HEK293 (cell line): Measurements from ENCODE around the gene RPL10A.

ENCODE experiments used
- IKZF3 ChIP-seq: fragments of 450-650 bp; IDR thresholded peaks from 2 replicates; pipeline ENCODE4 v1.5.0; 2018; ENCODE audit warnings: missing biosample characterization, mild to moderate bottlenecking, missing genetic modification characterization, moderate library complexity
- TSHZ1 ChIP-seq: fragments of 450-650 bp; formaldehyde crosslinking; IDR thresholded peaks from 2 replicates; pipeline ENCODE4 v1.5.1; 2016; ENCODE audit warnings: missing biosample characterization, missing genetic modification characterization, borderline replicate concordance
- ZNF132 ChIP-seq: fragments of 450-650 bp; formaldehyde crosslinking; IDR thresholded peaks from 2 replicates; pipeline ENCODE4 v1.5.1; 2017; ENCODE audit warnings: missing biosample characterization, missing genetic modification characterization, borderline replicate concordance
- ZNF16 ChIP-seq: fragments of 450-650 bp; formaldehyde crosslinking; IDR thresholded peaks from 2 replicates; pipeline ENCODE4 v1.5.1; 2016; ENCODE audit warnings: low read depth, missing biosample characterization, missing genetic modification characterization
- ZNF324 ChIP-seq: fragments of 450-650 bp; formaldehyde crosslinking; IDR thresholded peaks from 2 replicates; pipeline ENCODE4 v1.5.1; 2016; ENCODE audit warnings: missing biosample characterization, missing genetic modification characterization
- ZNF776 ChIP-seq: fragments of 450-650 bp; formaldehyde crosslinking; IDR thresholded peaks from 2 replicates; pipeline ENCODE4 v1.5.0; 2017; ENCODE audit warnings: missing biosample characterization, missing genetic modification characterization, borderline replicate concordance
- ZSCAN16 ChIP-seq: fragments of 450-650 bp; formaldehyde crosslinking; IDR thresholded peaks from 2 replicates; pipeline ENCODE4 v1.5.1; 2016; ENCODE audit warnings: missing biosample characterization, missing genetic modification characterization
- TF ChIP-seq, protein P1 (sequence below): fragments of 450-650 bp; formaldehyde crosslinking; IDR thresholded peaks from 2 replicates; pipeline ENCODE4 v1.5.1; 2016; ENCODE audit warnings: missing biosample characterization, missing genetic modification characterization
- TF ChIP-seq, protein P2 (sequence below): fragments of 450-650 bp; formaldehyde crosslinking; IDR thresholded peaks from 2 replicates; pipeline ENCODE4 v1.5.1; 2017; ENCODE audit warnings: missing biosample characterization, missing genetic modification characterization
- TF ChIP-seq, protein P3 (sequence below): fragments of 450-650 bp; formaldehyde crosslinking; IDR thresholded peaks from 2 replicates; pipeline ENCODE4 v1.5.1; 2016; ENCODE audit warnings: missing biosample characterization, missing genetic modification characterization

GRCh38 chr6:35507221-35507620 is 39.0 kb downstream of the RPL10A start:
- TF ChIP-seq ZNF324 (tag by site-specific recombination) (no peak), ZNF776 (tag by site-specific recombination) (no peak), ZNF16 (tag by site-specific recombination) (no peak), ZSCAN16 (tag by site-specific recombination) (no peak), IKZF3 (tag by site-specific recombination) (no peak), TSHZ1 (no peak), ZNF132 (no peak)
- TF ChIP-seq, protein P1, sequence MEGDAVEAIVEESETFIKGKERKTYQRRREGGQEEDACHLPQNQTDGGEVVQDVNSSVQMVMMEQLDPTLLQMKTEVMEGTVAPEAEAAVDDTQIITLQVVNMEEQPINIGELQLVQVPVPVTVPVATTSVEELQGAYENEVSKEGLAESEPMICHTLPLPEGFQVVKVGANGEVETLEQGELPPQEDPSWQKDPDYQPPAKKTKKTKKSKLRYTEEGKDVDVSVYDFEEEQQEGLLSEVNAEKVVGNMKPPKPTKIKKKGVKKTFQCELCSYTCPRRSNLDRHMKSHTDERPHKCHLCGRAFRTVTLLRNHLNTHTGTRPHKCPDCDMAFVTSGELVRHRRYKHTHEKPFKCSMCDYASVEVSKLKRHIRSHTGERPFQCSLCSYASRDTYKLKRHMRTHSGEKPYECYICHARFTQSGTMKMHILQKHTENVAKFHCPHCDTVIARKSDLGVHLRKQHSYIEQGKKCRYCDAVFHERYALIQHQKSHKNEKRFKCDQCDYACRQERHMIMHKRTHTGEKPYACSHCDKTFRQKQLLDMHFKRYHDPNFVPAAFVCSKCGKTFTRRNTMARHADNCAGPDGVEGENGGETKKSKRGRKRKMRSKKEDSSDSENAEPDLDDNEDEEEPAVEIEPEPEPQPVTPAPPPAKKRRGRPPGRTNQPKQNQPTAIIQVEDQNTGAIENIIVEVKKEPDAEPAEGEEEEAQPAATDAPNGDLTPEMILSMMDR (tag by site-specific recombination), result no peak
- TF ChIP-seq, protein P2, sequence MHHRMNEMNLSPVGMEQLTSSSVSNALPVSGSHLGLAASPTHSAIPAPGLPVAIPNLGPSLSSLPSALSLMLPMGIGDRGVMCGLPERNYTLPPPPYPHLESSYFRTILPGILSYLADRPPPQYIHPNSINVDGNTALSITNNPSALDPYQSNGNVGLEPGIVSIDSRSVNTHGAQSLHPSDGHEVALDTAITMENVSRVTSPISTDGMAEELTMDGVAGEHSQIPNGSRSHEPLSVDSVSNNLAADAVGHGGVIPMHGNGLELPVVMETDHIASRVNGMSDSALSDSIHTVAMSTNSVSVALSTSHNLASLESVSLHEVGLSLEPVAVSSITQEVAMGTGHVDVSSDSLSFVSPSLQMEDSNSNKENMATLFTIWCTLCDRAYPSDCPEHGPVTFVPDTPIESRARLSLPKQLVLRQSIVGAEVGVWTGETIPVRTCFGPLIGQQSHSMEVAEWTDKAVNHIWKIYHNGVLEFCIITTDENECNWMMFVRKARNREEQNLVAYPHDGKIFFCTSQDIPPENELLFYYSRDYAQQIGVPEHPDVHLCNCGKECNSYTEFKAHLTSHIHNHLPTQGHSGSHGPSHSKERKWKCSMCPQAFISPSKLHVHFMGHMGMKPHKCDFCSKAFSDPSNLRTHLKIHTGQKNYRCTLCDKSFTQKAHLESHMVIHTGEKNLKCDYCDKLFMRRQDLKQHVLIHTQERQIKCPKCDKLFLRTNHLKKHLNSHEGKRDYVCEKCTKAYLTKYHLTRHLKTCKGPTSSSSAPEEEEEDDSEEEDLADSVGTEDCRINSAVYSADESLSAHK (tag by site-specific recombination), result no peak
- TF ChIP-seq, protein P3, sequence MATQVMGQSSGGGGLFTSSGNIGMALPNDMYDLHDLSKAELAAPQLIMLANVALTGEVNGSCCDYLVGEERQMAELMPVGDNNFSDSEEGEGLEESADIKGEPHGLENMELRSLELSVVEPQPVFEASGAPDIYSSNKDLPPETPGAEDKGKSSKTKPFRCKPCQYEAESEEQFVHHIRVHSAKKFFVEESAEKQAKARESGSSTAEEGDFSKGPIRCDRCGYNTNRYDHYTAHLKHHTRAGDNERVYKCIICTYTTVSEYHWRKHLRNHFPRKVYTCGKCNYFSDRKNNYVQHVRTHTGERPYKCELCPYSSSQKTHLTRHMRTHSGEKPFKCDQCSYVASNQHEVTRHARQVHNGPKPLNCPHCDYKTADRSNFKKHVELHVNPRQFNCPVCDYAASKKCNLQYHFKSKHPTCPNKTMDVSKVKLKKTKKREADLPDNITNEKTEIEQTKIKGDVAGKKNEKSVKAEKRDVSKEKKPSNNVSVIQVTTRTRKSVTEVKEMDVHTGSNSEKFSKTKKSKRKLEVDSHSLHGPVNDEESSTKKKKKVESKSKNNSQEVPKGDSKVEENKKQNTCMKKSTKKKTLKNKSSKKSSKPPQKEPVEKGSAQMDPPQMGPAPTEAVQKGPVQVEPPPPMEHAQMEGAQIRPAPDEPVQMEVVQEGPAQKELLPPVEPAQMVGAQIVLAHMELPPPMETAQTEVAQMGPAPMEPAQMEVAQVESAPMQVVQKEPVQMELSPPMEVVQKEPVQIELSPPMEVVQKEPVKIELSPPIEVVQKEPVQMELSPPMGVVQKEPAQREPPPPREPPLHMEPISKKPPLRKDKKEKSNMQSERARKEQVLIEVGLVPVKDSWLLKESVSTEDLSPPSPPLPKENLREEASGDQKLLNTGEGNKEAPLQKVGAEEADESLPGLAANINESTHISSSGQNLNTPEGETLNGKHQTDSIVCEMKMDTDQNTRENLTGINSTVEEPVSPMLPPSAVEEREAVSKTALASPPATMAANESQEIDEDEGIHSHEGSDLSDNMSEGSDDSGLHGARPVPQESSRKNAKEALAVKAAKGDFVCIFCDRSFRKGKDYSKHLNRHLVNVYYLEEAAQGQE (tag by site-specific recombination), result no peak
